GM23338 (cell line): Measurements from ENCODE around the gene TRIM34. TPM values are rescaled to one million over a fixed set of nuclear protein-coding genes. Genes with fewer than 3 reads are reported as not detected.

Source experiments
- ATAC-seq: fragments of 200-7000 bp; cut with Tn5 transposase; 3 replicates; pipeline ENCODE4 v1.9.1; 2020
- DNase-seq: peaks from one replicate; pipeline ENCODE4 v3.0.0-alpha.2; 2015; ENCODE audit warnings: low spot score
- H2AFZ ChIP-seq: fragments of 200-600 bp; sonication (generic); 2 replicates; pipeline ENCODE4 v1.8.0; 2016; ENCODE audit warnings: antibody characterized with exemption, mild to moderate bottlenecking, moderate library complexity
- H3F3A ChIP-seq: fragments of 200-600 bp; sonication (generic); replicated peaks from 2 replicates; pipeline ENCODE4 v1.8.0; 2017; ENCODE audit warnings: antibody characterized with exemption, mixed run types, low read depth
- H3K27ac ChIP-seq: fragments of 200-600 bp; sonication (generic); 2 replicates; pipeline ENCODE4 v1.6.1; 2016; ENCODE audit warnings: low read depth
- H3K27me3 ChIP-seq: fragments of 200-600 bp; sonication (generic); 2 replicates; pipeline ENCODE4 v1.8.0; 2016; ENCODE audit warnings: mild to moderate bottlenecking, mixed run types, moderate library complexity; ENCODE audit not compliant: insufficient read depth
- H3K36me3 ChIP-seq: fragments of 200-600 bp; sonication (generic); 2 replicates; pipeline ENCODE4 v1.8.0; 2016; ENCODE audit warnings: mild to moderate bottlenecking; ENCODE audit not compliant: insufficient read depth
- H3K4me1 ChIP-seq: fragments of 200-600 bp; sonication (generic); 2 replicates; pipeline ENCODE4 v1.8.0; 2016; ENCODE audit warnings: mild to moderate bottlenecking, moderate library complexity; ENCODE audit not compliant: insufficient read depth
- H3K4me2 ChIP-seq: fragments of 200-600 bp; sonication (generic); 2 replicates; pipeline ENCODE4 v1.7.1; 2017; ENCODE audit warnings: mixed run types
- H3K4me3 ChIP-seq: fragments of 200-600 bp; sonication (generic); 2 replicates; pipeline ENCODE4 v1.6.1; 2016; ENCODE audit warnings: mixed run types
- H3K79me2 ChIP-seq: fragments of 200-600 bp; sonication (generic); replicated peaks from 2 replicates; pipeline ENCODE4 v1.8.0; 2017; ENCODE audit warnings: mild to moderate bottlenecking; ENCODE audit not compliant: insufficient read depth
- H3K9me2 ChIP-seq: fragments of 200-600 bp; sonication (generic); 2 replicates; pipeline ENCODE4 v1.8.0; 2017; ENCODE audit not compliant: insufficient read depth
- H4K20me1 ChIP-seq: fragments of 200-600 bp; sonication (generic); replicated peaks from 2 replicates; pipeline ENCODE4 v1.8.0; 2017; ENCODE audit warnings: mild to moderate bottlenecking; ENCODE audit not compliant: insufficient read depth
- H3K27ac Mint-ChIP-seq: 2 replicates; pipeline ENCODE4 v1.8.0; 2020; ENCODE audit warnings: inconsistent platforms, mild to moderate bottlenecking, moderate library complexity, mixed read lengths
- H3K27me3 Mint-ChIP-seq: 3 replicates; pipeline ENCODE4 v1.8.0; 2022; ENCODE audit warnings: low read depth, mild to moderate bottlenecking, moderate library complexity, mixed read lengths, inconsistent platforms; ENCODE audit not compliant: insufficient read depth, poor library complexity
- H3K36me3 Mint-ChIP-seq: 3 replicates; pipeline ENCODE4 v1.8.0; 2021; ENCODE audit warnings: low read depth, mild to moderate bottlenecking, inconsistent platforms, moderate library complexity, mixed read lengths
- H3K4me1 Mint-ChIP-seq: 3 replicates; pipeline ENCODE4 v1.8.0; 2020; ENCODE audit warnings: mild to moderate bottlenecking, inconsistent platforms, mixed read lengths
- H3K4me3 Mint-ChIP-seq: 3 replicates; pipeline ENCODE4 v1.8.0; 2021; ENCODE audit warnings: moderate library complexity, mild to moderate bottlenecking, inconsistent platforms, mixed read lengths
- H3K9me3 Mint-ChIP-seq: 3 replicates; pipeline ENCODE4 v1.8.0; 2020; ENCODE audit warnings: moderate library complexity, mild to moderate bottlenecking, inconsistent platforms, mixed read lengths
- EZH2 ChIP-seq: fragments of 200-600 bp; sonication (generic); IDR thresholded peaks from one replicate; pipeline ENCODE4 v1.8.0; 2017; ENCODE audit warnings: antibody characterized with exemption, mild to moderate bottlenecking, low read depth; ENCODE audit not compliant: unreplicated experiment
- EZH2phosphoT487 ChIP-seq: fragments of 200-600 bp; sonication (generic); IDR thresholded peaks from one replicate; pipeline ENCODE4 v1.8.1; 2018; ENCODE audit warnings: antibody characterized with exemption; ENCODE audit not compliant: unreplicated experiment
- NANOG ChIP-seq: IDR thresholded peaks from 2 replicates; pipeline ENCODE4 v1.6.1; 2016; ENCODE audit warnings: antibody characterized with exemption, borderline replicate concordance
- polyA plus RNA-seq: library from polyadenylated mRNA; unstranded; fragments of >200 nt; fragmentation: Nextera tagmentation; extraction: Ambion mirVana; gene quantifications from 2 replicates; pipeline ENCODE4 v1.2.1, GENCODE V29; 2016
- total RNA-seq: library from RNA; depleted of rRNA; stranded (reverse); fragments of >200 nt; shearing (Covaris generic); gene quantifications from 2 replicates; pipeline ENCODE4 v1.2.3, GENCODE V29; 2014
- TF ChIP-seq, protein P1 (sequence below): fragments of 250-450 bp; sonication (Bioruptor Pico); IDR thresholded peaks from 2 replicates; pipeline ENCODE4 v1.5.0; 2020; ENCODE audit warnings: mild to moderate bottlenecking, moderate library complexity

TRIM34 gene
- total and polyA plus RNA-seq, 2 experiments from 2014 or later: 1.9 to 2.6 TPM

GRCh38 chr11:5663511-5663910 is 38.7 kb downstream of the TRIM34 start:
- H3K4me1 ChIP-seq: no peaks in the 10 kb centered on the region
- peaks cover 4% of the 10 kb centered on the region for H3K27me3 Mint-ChIP-seq
- no peaks in the 10 kb centered on the region for H3K79me2 ChIP-seq
- peaks cover 12% of the 10 kb centered on the region; the same call in 2 of the 3 replicates for H3K36me3 Mint-ChIP-seq
- no peak for DNase-seq
- no peaks in the 10 kb centered on the region for H3K9me3 Mint-ChIP-seq
- H3K27ac Mint-ChIP-seq: no peak overlapping the region
- ATAC-seq: no peak
- no peaks in the 10 kb centered on the region for H3K9me2 ChIP-seq
- no peak overlapping the region for H3K4me3 Mint-ChIP-seq
- no peaks in the 10 kb centered on the region for H3K4me1 Mint-ChIP-seq
- no peaks in the 10 kb centered on the region for H3F3A ChIP-seq
- H3K36me3 ChIP-seq: peaks cover 6% of the 10 kb centered on the region; the same call in 1 of the 2 replicates
- H3K4me2 ChIP-seq: no peak overlapping the region
- H3K27me3 ChIP-seq: no peaks in the 10 kb centered on the region
- H4K20me1 ChIP-seq: 0 out of 2 replicates have a peak, but pooled peaks cover 3% of the 10 kb centered on the region
- no peak for TF ChIP-seq EZH2
- no peak for TF ChIP-seq NANOG
- TF ChIP-seq, protein P1, sequence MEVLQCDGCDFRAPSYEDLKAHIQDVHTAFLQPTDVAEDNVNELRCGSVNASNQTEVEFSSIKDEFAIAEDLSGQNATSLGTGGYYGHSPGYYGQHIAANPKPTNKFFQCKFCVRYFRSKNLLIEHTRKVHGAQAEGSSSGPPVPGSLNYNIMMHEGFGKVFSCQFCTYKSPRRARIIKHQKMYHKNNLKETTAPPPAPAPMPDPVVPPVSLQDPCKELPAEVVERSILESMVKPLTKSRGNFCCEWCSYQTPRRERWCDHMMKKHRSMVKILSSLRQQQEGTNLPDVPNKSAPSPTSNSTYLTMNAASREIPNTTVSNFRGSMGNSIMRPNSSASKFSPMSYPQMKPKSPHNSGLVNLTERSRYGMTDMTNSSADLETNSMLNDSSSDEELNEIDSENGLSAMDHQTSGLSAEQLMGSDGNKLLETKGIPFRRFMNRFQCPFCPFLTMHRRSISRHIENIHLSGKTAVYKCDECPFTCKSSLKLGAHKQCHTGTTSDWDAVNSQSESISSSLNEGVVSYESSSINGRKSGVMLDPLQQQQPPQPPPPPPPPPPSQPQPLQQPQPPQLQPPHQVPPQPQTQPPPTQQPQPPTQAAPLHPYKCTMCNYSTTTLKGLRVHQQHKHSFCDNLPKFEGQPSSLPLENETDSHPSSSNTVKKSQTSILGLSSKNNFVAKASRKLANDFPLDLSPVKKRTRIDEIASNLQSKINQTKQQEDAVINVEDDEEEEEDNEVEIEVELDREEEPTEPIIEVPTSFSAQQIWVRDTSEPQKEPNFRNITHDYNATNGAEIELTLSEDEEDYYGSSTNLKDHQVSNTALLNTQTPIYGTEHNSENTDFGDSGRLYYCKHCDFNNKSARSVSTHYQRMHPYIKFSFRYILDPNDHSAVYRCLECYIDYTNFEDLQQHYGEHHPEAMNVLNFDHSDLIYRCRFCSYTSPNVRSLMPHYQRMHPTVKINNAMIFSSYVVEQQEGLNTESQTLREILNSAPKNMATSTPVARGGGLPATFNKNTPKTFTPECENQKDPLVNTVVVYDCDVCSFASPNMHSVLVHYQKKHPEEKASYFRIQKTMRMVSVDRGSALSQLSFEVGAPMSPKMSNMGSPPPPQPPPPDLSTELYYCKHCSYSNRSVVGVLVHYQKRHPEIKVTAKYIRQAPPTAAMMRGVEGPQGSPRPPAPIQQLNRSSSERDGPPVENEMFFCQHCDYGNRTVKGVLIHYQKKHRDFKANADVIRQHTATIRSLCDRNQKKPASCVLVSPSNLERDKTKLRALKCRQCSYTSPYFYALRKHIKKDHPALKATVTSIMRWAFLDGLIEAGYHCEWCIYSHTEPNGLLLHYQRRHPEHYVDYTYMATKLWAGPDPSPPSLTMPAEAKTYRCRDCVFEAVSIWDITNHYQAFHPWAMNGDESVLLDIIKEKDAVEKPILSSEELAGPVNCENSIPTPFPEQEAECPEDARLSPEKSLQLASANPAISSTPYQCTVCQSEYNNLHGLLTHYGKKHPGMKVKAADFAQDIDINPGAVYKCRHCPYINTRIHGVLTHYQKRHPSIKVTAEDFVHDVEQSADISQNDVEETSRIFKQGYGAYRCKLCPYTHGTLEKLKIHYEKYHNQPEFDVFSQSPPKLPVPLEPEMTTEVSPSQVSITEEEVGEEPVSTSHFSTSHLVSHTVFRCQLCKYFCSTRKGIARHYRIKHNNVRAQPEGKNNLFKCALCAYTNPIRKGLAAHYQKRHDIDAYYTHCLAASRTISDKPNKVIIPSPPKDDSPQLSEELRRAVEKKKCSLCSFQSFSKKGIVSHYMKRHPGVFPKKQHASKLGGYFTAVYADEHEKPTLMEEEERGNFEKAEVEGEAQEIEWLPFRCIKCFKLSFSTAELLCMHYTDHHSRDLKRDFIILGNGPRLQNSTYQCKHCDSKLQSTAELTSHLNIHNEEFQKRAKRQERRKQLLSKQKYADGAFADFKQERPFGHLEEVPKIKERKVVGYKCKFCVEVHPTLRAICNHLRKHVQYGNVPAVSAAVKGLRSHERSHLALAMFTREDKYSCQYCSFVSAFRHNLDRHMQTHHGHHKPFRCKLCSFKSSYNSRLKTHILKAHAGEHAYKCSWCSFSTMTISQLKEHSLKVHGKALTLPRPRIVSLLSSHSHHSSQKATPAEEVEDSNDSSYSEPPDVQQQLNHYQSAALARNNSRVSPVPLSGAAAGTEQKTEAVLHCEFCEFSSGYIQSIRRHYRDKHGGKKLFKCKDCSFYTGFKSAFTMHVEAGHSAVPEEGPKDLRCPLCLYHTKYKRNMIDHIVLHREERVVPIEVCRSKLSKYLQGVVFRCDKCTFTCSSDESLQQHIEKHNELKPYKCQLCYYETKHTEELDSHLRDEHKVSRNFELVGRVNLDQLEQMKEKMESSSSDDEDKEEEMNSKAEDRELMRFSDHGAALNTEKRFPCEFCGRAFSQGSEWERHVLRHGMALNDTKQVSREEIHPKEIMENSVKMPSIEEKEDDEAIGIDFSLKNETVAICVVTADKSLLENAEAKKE (CRISPR knock-in tag): no peak
- H3K27ac ChIP-seq: no peak overlapping the region
- H2AFZ ChIP-seq: no peak overlapping the region
- H3K4me3 ChIP-seq: no peak overlapping the region

GRCh38 chr11:5665051-5665570 is 40.3 kb downstream of the TRIM34 start:
- H3K36me3 Mint-ChIP-seq: peaks cover 18% of the 10 kb centered on the region; the same call in 2 of the 3 replicates

More at GRCh38 chr11:5665051-5665570, 40.3 kb downstream of the TRIM34 start:
- H3K27ac ChIP-seq: no peak overlapping the region
- no peaks in the 10 kb centered on the region for H3K4me1 Mint-ChIP-seq
- no peak overlapping the region for H2AFZ ChIP-seq
- no peak overlapping the region for H3K4me3 Mint-ChIP-seq
- DNase-seq (no peak), ATAC-seq (no peak)
- no peaks in the 10 kb centered on the region for H3K9me2 ChIP-seq
- no peaks in the 10 kb centered on the region for H3K27me3 Mint-ChIP-seq
- no peaks in the 10 kb centered on the region for H3K27me3 ChIP-seq
- H3K9me3 Mint-ChIP-seq: no peaks in the 10 kb centered on the region
- H3K36me3 ChIP-seq: peaks cover 7% of the 10 kb centered on the region; the same call in 1 of the 2 replicates
- no peaks in the 10 kb centered on the region for H3K4me1 ChIP-seq
- H3K4me2 ChIP-seq: no peak overlapping the region
- H3K4me3 ChIP-seq: no peak overlapping the region
- TF ChIP-seq EZH2phosphoT487: no peak
- TF ChIP-seq NANOG: no peak
- peaks cover 3% of the 10 kb centered on the region; the same call in 1 of the 2 replicates for H4K20me1 ChIP-seq
- no peak overlapping the region for H3K27ac Mint-ChIP-seq
- H3F3A ChIP-seq: no peaks in the 10 kb centered on the region
- no peaks in the 10 kb centered on the region for H3K79me2 ChIP-seq
